ENCODE data around the gene BLM.
A peak's percentile ranks its signal among the peaks of the same experiment; 100 is the strongest.
"Not testable (repeated sequence)": the region's sequence is repeated elsewhere in the genome, so short reads cannot be mapped to it uniquely, and the experiment has no call there.

The BLM gene

GRCh38 chr15:90823455-90823974 lies 106.4 kb downstream of the BLM start:
- DNase-seq = no peak

DNA sequence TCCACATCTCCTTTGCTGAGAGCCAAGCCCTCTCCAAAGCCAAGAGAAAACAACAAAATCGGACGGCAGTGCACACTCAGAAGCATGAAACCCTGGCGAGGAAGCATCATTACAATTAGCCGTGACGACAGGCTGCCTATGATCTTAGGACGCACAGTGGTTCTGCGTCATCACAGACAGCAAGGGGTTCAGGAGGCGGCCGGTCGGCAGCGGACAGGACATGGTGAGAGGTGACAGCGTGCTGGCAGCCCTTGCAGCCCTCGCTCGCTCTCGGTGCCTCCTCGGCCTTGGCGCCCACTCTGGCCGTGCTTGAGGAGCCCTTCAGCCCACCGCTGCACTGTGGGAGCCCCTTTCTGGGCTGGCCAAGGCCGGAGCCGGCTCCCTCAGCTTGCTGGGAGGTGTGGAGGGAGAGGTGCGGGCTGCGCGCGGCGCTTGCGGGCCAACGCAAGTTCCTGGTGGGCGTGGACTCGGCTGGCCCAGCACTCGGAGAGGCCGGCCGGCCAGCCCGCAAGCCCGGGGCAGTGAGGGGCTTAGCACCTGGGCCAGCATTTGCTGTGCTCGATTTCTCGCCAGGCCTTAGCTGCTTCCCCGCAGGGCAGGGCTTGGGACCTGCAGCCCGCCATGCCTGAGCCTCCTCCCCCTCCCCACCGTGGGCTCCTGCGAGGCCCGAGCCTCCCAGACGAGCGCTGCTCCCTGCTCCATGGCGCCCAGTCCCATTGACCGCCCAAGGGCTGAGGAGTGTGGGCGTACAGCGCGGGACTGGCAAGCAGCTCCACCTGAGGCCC lies 108.2 kb downstream of the BLM start:
- DNase-seq = not testable (repeated sequence)

GRCh38 chr15:90826206-90826885 lies 109.2 kb downstream of the BLM start:
- DNase-seq = not testable (repeated sequence)

GRCh38 chr15:90826886-90827435 lies 109.8 kb downstream of the BLM start:
- DNase-seq = no peak

GRCh38 chr15:90828111-90828510 lies 111.0 kb downstream of the BLM start:
- no peak for DNase-seq

GRCh38 chr15:90829126-90829525 lies 112.0 kb downstream of the BLM start:
- DNase-seq = no peak

- DNase-seq = no peak
Observed at GRCh38 chr15:90829942-90830440, 112.8 kb downstream of the BLM start.

DNA sequence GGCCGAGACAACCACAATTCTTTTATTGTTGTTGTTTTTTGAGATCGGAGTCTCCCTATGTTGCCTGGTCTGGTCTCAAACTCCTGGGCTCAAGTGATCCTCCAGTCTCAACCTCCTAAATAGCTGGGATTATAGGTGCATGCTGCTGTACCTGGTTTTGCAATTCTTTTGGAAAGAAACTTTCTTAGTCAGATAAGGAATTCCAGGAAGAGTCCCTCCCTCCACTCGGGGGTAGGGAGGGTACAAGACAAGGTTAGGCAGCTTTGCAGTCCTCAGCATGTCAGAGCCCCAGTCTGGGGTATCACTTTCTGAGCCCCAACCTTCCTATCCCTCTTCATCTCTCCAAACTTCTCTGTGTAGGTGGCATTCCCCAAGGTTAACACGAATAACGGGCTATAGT lies 117.5 kb downstream of the BLM start:
- no peak for DNase-seq

DNA sequence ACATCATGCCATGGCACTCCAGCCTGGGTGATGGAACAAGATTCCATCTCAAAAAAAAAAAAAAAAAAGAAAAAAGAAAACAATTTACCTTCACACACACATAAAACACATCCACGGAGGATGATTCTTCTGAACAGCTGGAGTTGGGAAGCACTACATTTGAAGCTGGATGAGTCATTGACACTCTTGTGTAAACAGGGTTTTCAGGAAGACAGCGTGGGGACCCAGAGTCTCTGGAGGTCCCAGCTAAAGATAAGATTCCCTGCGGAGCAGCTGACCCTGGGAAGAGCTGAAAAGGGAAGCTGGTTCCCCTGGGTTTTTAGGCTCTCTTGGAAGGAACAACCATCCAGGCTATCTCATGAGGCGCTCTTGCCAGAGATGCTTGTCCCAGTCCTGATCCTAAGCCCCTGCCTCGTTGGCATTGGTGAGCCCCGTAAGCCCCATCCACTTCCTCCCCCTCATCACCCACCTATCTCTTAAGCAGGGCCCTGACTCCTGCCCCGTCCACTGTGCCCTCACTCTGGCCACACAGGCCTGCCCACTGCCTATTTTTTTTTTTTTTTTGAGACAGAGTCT lies 119.2 kb downstream of the BLM start:
- no peak for DNase-seq

DNA sequence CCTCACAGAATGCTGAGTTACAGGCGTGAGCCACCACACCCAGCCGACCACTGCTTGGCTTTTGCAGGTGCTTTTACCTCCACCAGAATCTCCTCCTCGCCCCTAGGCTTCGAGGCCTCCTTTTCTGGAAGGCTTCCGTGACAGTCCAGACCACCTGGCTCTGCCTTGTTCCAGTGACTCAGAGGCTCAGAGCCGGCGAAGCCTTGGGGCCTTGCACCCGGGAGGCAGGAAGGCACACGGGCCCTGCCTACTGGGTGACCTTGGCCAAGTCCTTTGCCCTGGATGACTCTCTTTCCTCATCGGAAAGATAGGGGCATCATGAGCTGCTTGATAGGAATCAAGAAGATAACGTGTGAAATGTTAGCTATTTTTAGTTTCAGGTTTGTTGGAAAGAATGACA lies 119.9 kb downstream of the BLM start:
- no peak for DNase-seq

GRCh38 chr15:90838139-90838538 lies 121.0 kb downstream of the BLM start:
- DNase-seq = no peak

GRCh38 chr15:90838544-90838943 lies 121.4 kb downstream of the BLM start:
- no peak for DNase-seq

GRCh38 chr15:90839187-90840071 lies 122.3 kb downstream of the BLM start:
- peak; percentile 26 for DNase-seq

- no peak for DNase-seq
Observed at GRCh38 chr15:90840157-90840855, 123.2 kb downstream of the BLM start.

GRCh38 chr15:90840954-90841353 lies 123.8 kb downstream of the BLM start:
- DNase-seq = no peak

GRCh38 chr15:90844696-90845095 lies 127.5 kb downstream of the BLM start:
- DNase-seq = no peak

GRCh38 chr15:90845201-90845949 lies 128.2 kb downstream of the BLM start:
- DNase-seq = peak; percentile 15

- not testable (repeated sequence) for DNase-seq
Observed at GRCh38 chr15:90849424-90849823, 132.3 kb downstream of the BLM start.

GRCh38 chr15:90851114-90851513 lies 134.0 kb downstream of the BLM start:
- DNase-seq = no peak

DNA sequence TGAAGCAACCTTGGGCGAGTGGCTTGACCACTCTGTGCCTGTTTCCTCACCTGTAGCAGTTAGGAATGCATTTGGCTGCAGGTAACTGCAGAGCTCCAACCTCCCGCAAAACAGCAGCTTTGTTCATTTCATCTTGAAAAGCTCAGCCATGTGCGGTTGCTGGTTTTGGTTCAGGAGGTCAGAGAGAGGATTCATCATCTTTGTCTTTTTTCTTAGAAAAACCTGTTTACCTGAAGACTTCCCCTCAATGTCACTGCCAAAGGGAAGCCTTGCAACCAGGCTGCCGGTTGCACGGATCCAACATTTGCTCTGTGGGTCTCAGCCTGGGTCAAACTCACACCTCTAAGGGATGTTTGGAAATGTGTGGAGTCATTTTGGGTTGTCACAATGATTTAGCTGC lies 134.8 kb downstream of the BLM start:
- no peak for DNase-seq

DNA sequence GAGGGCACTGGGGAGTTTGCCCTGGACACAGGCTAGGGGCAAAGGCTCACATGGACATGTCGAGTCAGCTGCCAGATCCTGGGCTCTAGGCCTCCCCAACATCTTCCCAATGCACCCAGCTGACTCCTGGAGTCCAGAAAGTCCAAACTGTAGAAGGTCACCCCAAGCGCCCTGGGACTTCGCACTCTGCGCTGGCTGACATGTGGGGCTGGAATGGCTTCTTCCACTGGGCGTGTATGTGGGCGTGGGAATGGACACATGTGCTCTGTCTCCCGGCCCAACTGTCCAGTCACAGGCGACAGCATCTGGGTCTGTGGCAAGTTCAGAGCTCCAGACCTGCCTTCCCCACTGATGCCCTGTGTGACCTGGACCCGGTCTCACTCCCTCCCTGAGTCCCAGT lies 138.0 kb downstream of the BLM start:
- DNase-seq = no peak

All from NCI-H1436 treated with DMSO at 0.1 percent for 48 hours (cell line).